Forelimb muscle (tissue), 1 donor: ENCODE results near the gene TCL1B. TPM values are rescaled to one million over a fixed set of nuclear protein-coding genes. Genes with fewer than 3 reads are reported as not detected.
"Not testable (repeated sequence)": the region's sequence is repeated elsewhere in the genome, so short reads cannot be mapped to it uniquely, and the experiment has no call there.

Source experiments
- DNase-seq: peaks from one replicate; pipeline ENCODE4 v3.0.0-alpha.2; 2013; ENCODE audit warnings: low read depth
- polyA plus RNA-seq: library from polyadenylated mRNA; unstranded; fragments of 120-200 nt; gene quantifications from one replicate; pipeline ENCODE4 v1.2.1, GENCODE V29; 2013; ENCODE audit not compliant: insufficient read length

TCL1B gene
- polyA plus RNA-seq, 1 donor, result 0.11 TPM

- no peak for DNase-seq
These were observed 15.6 kb downstream of the TCL1B start for GRCh38 chr14:95701846-95702221.

DNA sequence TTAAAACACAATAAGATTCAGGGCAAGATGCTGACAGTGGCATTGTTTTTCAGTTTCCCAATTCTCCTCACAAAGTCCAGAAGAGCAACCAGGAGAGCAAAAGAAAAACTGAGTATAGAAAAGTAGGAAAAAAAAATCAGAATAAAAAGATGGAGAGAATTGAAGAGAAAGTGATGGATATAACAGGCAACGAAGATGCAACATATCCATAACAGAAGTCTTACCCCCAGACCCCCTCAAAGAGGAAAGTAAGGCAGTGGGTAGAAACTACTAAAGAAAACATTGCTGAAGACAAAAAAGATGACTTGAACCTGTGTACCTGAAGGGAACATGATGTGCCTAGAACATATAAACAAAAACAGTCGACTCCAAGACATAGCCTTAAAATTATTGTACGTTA, 17.1 kb downstream of the TCL1B start:
- no peak for DNase-seq

GRCh38 chr14:95703805-95704204, 17.6 kb downstream of the TCL1B start:
- DNase-seq, result no peak

DNA sequence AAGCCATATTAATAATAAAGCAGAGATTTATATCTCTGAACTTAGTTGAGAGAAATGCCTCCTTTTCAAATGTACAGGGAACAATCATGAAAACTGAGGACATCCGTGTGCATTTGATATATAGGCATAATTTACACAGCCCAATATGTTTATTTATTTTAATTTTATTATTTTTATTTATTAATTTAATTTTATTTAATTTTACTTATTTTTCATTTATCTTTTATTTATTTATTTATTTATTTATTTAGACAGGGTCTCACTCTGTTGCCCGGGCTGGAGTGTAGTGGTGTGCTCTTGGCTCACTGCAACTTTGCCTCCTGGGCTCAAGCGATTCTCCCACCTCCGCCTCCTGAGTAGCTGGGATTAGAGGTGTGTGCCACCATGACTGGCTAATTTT, 19.3 kb downstream of the TCL1B start:
- DNase-seq, result no peak

DNA sequence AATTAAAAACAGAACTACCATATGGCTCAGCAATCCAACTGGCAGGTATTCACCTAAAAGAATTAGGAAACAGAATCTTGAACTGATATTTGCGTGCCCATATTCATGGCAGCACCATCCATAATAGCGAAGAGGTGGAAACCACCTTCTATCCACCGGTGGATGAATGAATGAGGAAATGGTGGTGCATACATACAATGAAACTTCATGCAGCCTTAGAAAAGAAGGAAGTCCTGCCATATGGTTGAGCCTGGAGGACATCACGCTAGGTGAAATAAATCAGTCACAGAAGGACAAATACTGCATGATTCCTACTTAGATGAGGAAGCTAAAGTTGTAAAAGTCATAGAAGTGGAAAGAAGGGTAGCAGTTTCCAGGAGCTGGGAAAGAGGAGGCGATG, 21.1 kb downstream of the TCL1B start:
- DNase-seq, result no peak

DNA sequence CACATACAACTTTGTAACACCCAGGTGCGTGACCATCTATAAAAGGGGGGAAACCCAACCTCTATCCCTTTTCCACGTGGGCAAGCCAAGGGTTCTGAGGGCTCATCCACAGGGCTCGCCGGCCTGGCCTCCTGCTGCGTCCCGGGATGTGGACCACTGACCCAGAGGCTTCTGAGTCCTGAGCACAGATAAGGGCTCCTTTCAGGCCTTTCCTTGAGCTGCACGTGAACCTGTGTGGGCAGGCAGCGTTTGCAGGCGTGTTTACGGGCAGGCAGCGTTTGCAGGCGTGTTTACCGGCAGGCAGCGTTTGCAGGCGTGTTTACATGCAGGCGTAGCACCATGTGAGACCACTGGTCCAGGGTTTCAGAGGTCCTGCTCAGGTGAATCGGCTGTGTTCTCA, 23.9 kb downstream of the TCL1B start:
- no peak for DNase-seq

GRCh38 chr14:95711476-95712176, 25.4 kb downstream of the TCL1B start:
- DNase-seq, result no peak

GRCh38 chr14:95712398-95712797, 26.2 kb downstream of the TCL1B start:
- DNase-seq, result no peak

DNA sequence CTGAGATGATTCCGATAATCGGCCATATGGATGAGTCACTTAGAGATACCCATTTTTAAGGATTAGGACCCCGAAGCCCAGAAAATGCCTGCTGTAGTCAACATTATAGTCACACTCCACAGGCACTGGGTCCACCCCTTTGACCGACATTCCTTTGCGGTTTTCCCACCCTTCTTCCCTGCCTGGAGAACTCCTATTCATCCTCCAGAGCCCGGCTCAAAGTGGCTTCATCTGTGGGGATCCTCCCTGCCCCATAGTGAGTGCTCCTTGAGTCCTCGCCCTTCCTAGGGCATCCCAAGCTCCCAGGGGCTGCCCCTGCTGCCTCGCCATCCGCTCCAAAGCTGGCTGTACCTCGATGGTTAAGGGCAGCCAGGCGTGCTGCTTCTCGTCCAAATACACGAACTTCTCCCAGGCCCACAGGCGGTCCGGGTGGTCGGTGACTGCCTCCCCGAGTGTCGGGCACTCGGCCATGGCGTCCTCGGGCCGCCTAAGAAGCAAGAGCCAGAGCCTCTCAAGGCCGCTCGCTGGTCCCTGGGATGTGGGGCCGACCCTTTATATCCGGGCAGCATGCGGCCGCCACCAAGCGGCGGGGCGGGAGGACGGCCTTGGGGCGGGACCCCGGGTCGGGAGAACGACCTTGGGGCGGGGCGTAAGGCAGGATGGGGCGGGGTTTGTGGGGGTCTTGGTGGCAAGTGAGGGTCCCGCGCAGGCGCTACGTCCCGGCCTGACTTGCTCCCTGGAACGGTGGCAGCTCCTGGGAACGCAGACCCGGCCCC, 27.6 kb downstream of the TCL1B start, which contains the start of gene TCL1A:
Gene TCL1A (minus strand): TSS at position 530 of the 776 bp plus-strand sequence. CDS start 59 bp downstream, at position 471.
- DNase-seq, result no peak

- DNase-seq, result no peak
These were observed 36.4 kb downstream of the TCL1B start for GRCh38 chr14:95722525-95723190.

DNA sequence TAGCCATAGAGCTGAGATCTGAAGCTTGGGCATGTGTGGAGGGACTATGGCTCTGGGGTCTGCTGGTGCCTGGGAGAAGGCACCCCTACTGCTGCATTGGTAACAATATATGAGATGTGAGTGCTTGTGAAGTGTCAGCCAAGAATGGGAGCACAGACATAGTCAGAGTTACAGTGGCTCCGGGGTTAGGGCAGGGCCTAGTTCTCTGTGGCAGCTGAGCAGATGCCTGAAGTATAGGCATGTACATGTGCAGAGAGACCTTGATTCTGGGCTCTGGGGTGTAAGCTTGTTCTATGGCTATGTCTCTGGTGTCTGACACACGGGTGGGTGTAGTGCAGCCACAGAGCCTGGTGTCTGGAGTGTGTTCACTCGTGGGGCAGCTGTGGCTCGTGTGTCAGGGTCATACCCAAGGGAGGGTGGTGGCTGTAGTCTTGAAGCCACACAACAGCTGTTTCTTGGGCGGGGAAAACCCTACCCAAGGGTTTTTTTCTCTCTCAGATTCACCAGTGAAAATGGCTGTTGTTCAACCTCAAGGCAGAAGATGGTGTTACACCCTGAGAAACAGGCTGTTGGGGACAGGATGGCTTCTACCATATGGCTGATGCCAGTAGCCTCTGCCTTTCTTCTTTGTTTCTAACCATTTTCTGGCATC, 39.6 kb downstream of the TCL1B start:
- DNase-seq, result no peak

GRCh38 chr14:95727056-95727700, 41.0 kb downstream of the TCL1B start:
- no peak for DNase-seq

- not testable (repeated sequence) for DNase-seq
These were observed 43.3 kb downstream of the TCL1B start for GRCh38 chr14:95729402-95730028.

DNA sequence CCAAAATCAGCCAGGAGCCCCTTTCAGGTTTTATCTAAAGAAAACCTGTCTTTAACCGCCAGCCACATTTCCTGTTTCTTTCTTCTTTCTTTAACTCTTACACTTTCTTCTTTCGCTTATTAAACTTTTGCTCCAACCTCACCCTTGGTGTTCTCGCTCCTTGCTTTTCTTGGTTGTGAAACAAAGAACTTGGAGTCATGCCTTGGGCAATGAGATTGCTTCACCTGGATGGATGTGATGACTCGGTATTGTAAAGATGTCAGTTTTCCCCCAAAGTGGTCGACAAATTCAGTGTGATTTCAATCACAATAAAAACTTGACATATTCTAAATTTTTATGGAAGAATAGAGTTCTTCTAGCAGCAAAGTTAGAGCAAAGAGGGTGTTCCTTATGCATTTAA, 43.9 kb downstream of the TCL1B start:
- DNase-seq, result no peak

- no peak for DNase-seq
These were observed 47.0 kb downstream of the TCL1B start for GRCh38 chr14:95733212-95733611.

DNA sequence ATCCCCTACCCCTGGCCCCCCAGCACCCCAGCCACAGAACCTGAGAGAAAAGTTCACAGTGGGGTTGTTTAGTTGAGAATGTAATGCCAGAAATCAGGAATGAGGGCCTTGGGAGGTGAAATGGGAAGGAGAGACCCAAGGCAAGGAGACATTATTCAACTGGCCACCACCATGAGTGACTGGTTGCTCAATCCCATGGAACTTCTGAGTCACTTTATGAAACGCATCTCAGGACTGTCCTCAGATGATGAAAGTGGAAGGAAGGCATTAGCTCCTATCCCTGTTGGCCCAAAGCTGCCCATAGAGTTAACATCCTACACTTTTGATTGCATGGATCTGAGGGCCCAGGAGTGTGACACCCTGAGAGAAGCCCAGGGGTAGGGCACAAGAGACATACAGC, 53.1 kb downstream of the TCL1B start:
- no peak for DNase-seq

DNA sequence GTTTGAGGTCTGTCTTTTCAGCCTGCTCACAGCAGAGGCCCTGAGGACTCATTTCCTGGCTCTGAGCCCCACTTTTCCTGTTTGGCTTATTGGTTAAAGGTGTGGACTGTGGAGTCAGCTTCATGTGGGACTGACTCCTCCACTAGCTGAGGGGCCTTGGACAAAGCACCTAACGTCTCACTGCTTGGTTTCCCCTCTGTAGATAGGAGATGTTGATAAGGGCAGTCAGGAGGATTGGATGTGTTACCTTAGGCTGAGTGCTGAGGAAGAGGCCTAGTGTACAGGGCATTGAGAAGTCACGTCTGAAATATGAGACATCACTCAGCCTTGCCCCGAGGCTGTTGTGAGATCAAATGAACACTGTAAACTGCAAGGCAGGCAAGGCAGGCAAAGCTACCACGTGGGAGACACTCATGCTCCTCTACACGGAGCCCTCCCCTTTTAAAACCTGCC, 54.8 kb downstream of the TCL1B start:
- DNase-seq, result no peak

- no peak for DNase-seq
These were observed 55.6 kb downstream of the TCL1B start for GRCh38 chr14:95741781-95742180.
